GM19328 (cell line): Measurements from ENCODE around the gene NSF.

Source experiments
- ATAC-seq: cut with Tn5 transposase; IDR thresholded peaks from one replicate; pipeline ENCODE4 v1.9.1; 2021; ENCODE audit warnings: mild to moderate bottlenecking, moderate library complexity; ENCODE audit not compliant: unreplicated experiment

Gene NSF

GRCh38 chr17:46795379-46795952 lies 205.0 kb downstream of the NSF start:
- ATAC-seq, result no peak

- no peak for ATAC-seq
Observed at GRCh38 chr17:46796084-46796483, 205.6 kb downstream of the NSF start.

GRCh38 chr17:46796524-46796923 lies 206.1 kb downstream of the NSF start:
- ATAC-seq, result no peak

- ATAC-seq, result no peak
Observed at GRCh38 chr17:46796956-46797530, 206.6 kb downstream of the NSF start.

- no peak for ATAC-seq
Observed at GRCh38 chr17:46800573-46800972, 210.1 kb downstream of the NSF start.

- ATAC-seq, result no peak
Observed at GRCh38 chr17:46802800-46803199, 212.3 kb downstream of the NSF start.

GRCh38 chr17:46803544-46803943 lies 213.1 kb downstream of the NSF start:
- ATAC-seq, result no peak

GRCh38 chr17:46805771-46806170 lies 215.3 kb downstream of the NSF start:
- ATAC-seq, result no peak
